IMR-90 (cell line): ENCODE data around the gene ETF1.

Source experiments
- NFE2L2 ChIP-seq: fragments of 150-350 bp; IDR thresholded peaks from 2 replicates; pipeline ENCODE4 v1.6.1; 2016; ENCODE audit warnings: low read depth, mild to moderate bottlenecking, low read length
- POLR2A ChIP-seq: IDR thresholded peaks from 2 replicates; pipeline ENCODE4 v1.6.1; 2012; ENCODE audit warnings: mild to moderate bottlenecking, low read depth, low read length
- TF ChIP-seq, protein P1 (sequence below): conservative IDR thresholded peaks from 2 replicates; pipeline ENCODE4 v1.5.1; 2012; ENCODE audit warnings: mild to moderate bottlenecking, low read depth, low read length, improper control_type of control experiment

DNA sequence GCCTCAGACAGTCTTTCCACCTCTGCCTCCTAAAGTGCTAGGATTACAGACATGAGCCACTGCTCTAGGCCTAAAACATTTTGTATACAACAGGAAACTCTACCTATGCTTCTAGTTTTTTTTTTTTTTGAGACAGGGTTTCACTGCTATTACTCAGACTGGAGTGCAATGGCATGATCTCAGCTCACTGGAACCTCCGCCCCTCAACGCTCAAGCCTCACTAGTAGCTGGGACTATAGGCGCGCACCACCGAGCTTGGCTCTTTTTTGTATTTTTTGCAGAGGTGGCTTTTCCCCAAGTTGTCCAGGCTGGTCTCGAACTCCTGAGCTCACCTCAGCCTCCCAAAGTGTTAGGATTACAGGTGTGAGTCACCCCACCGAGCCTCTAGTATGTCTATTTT lies 26.7 kb upstream of the ETF1 start:
- TF ChIP-seq, protein P1, sequence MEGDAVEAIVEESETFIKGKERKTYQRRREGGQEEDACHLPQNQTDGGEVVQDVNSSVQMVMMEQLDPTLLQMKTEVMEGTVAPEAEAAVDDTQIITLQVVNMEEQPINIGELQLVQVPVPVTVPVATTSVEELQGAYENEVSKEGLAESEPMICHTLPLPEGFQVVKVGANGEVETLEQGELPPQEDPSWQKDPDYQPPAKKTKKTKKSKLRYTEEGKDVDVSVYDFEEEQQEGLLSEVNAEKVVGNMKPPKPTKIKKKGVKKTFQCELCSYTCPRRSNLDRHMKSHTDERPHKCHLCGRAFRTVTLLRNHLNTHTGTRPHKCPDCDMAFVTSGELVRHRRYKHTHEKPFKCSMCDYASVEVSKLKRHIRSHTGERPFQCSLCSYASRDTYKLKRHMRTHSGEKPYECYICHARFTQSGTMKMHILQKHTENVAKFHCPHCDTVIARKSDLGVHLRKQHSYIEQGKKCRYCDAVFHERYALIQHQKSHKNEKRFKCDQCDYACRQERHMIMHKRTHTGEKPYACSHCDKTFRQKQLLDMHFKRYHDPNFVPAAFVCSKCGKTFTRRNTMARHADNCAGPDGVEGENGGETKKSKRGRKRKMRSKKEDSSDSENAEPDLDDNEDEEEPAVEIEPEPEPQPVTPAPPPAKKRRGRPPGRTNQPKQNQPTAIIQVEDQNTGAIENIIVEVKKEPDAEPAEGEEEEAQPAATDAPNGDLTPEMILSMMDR, result no peak
- no peak for TF ChIP-seq POLR2A
- TF ChIP-seq NFE2L2, result no peak
